ENCODE measurements around the gene PAK4. TPM values are rescaled to one million over a fixed set of nuclear protein-coding genes. Genes with fewer than 3 reads are reported as not detected.

Gene PAK4
- polyA plus RNA-seq, 1 donor (not counting 4 experiments of a cell fraction or from before 2014, with no cell fraction given) = 11.2 TPM

- H3K36me3 ChIP-seq (ENCODE audit: control insufficient read depth in 2 of 2, extremely low read depth in 1 of 2, insufficient read depth in 2 of 2, low read length in 2 of 2) = no peaks in the 10 kb centered on the region
- H3K4me2 ChIP-seq (ENCODE audit: control insufficient read depth, extremely low read depth, insufficient read depth, low read depth, low read length) = no peak overlapping the region
- no peaks in the 10 kb centered on the region for H3K27me3 ChIP-seq (ENCODE audit: control insufficient read depth, extremely low read depth, insufficient read depth, low read length)
- no peak overlapping the region for H3K27ac ChIP-seq (ENCODE audit: control insufficient read depth, insufficient read depth, low read length)
- FAIRE-seq (no peak), DNase-seq (ENCODE audit: low read depth, low spot score) (no peak)
- H3K9me3 ChIP-seq (ENCODE audit: control insufficient read depth, low read depth, low read length) = no peaks in the 10 kb centered on the region
- H3K79me2 ChIP-seq (ENCODE audit: control insufficient read depth, insufficient read depth, low read length) = peaks cover 67% of the 10 kb centered on the region
- H2AFZ ChIP-seq (ENCODE audit: control insufficient read depth, low read length) = no peak overlapping the region
- H3K4me3 ChIP-seq (ENCODE audit: control insufficient read depth in 2 of 3, extremely low read depth in 1 of 3, insufficient read depth in 2 of 3, low read depth in 1 of 3, low read length in 3 of 3) = no peak overlapping the region
- H3K9me1 ChIP-seq (ENCODE audit: control insufficient read depth, extremely low read depth, insufficient read depth, low read length) = peaks cover 3% of the 10 kb centered on the region
- dilution Hi-C loops (cut with MboI; ENCODE audit: extremely low pct_ligation_motif_present, low sequenced_read_pairs) = no loop called here
- no peak for TF ChIP-seq EZH2 (IDR thresholded peaks at IDR 0.05; ENCODE audit: low read length)
- TF ChIP-seq CTCF (optimal IDR thresholded peaks at IDR 0.05 in 1 of 3, IDR thresholded peaks at IDR 0.05 in 1 of 3, conservative IDR thresholded peaks at IDR 0.05 in 1 of 3; ENCODE audit: extremely low read depth in 1 of 3, insufficient read depth in 2 of 3, low read length in 3 of 3) = no peak
- no peak overlapping the region for H3K9ac ChIP-seq (ENCODE audit: control insufficient read depth, extremely low read depth, insufficient read depth, low read length)
- H3K4me1 ChIP-seq (ENCODE audit: control insufficient read depth, extremely low read depth, insufficient read depth, low read length) = peaks cover 2% of the 10 kb centered on the region
- peaks cover 12% of the 10 kb centered on the region for H4K20me1 ChIP-seq (ENCODE audit: control insufficient read depth, extremely low read depth, insufficient read depth, low read length)
Measured at GRCh38 chr19:39147480-39147879, 21.9 kb downstream of the PAK4 start.

GRCh38 chr19:39148939-39149529, 23.4 kb downstream of the PAK4 start:
- Histone ChIP-seq H3K4me2 (ENCODE audit: control insufficient read depth, extremely low read depth, insufficient read depth, low read depth, low read length) (no peak overlapping the region), H3K36me3 (ENCODE audit: control insufficient read depth in 2 of 2, extremely low read depth in 1 of 2, insufficient read depth in 2 of 2, low read length in 2 of 2) (no peaks in the 10 kb centered on the region), H2AFZ (ENCODE audit: control insufficient read depth, low read length) (no peak overlapping the region), H3K9ac (ENCODE audit: control insufficient read depth, extremely low read depth, insufficient read depth, low read length) (no peak overlapping the region), H4K20me1 (ENCODE audit: control insufficient read depth, extremely low read depth, insufficient read depth, low read length) (peaks cover 8% of the 10 kb centered on the region), H3K9me1 (ENCODE audit: control insufficient read depth, extremely low read depth, insufficient read depth, low read length) (no peaks in the 10 kb centered on the region), H3K79me2 (ENCODE audit: control insufficient read depth, insufficient read depth, low read length) (peaks cover 64% of the 10 kb centered on the region), H3K27me3 (ENCODE audit: control insufficient read depth, extremely low read depth, insufficient read depth, low read length) (no peaks in the 10 kb centered on the region), H3K9me3 (ENCODE audit: control insufficient read depth, low read depth, low read length) (no peaks in the 10 kb centered on the region), H3K27ac (ENCODE audit: control insufficient read depth, insufficient read depth, low read length) (no peak overlapping the region), H3K4me1 (ENCODE audit: control insufficient read depth, extremely low read depth, insufficient read depth, low read length) (peaks cover 4% of the 10 kb centered on the region), H3K4me3 (ENCODE audit: control insufficient read depth in 2 of 3, extremely low read depth in 1 of 3, insufficient read depth in 2 of 3, low read depth in 1 of 3, low read length in 3 of 3) (no peak overlapping the region)
- no peak for FAIRE-seq
- DNase-seq (ENCODE audit: low read depth, low spot score) = no peak
- dilution Hi-C loops (cut with MboI; ENCODE audit: extremely low pct_ligation_motif_present, low sequenced_read_pairs) = no loop called here
- no peak for TF ChIP-seq EZH2 (IDR thresholded peaks at IDR 0.05; ENCODE audit: low read length)
- TF ChIP-seq CTCF (optimal IDR thresholded peaks at IDR 0.05 in 1 of 3, IDR thresholded peaks at IDR 0.05 in 1 of 3, conservative IDR thresholded peaks at IDR 0.05 in 1 of 3; ENCODE audit: extremely low read depth in 1 of 3, insufficient read depth in 2 of 3, low read length in 3 of 3) = no peak
